Upper lobe of left lung (tissue), 4 donors: Measurements from ENCODE around the gene PPCS.

Experiments used
- POLR2A ChIP-seq, 4 donors: fragments of 450-650 bp; IDR thresholded peaks; one replicate each; pipeline ENCODE4 v1.5.1; 2016 to 2017; ENCODE audit warnings: antibody characterized with exemption in 4 of 4, mild to moderate bottlenecking in 2 of 4
- POLR2AphosphoS5 ChIP-seq, 2 donors: sonication (generic); formaldehyde crosslinking; IDR thresholded peaks; one replicate each; pipeline ENCODE4 v1.5.1; 2017; ENCODE audit warnings: antibody characterized with exemption in 2 of 2
- TF ChIP-seq, protein P1 (sequence below), 6 experiments: fragments of 450-650 bp in 4 of 6; fragments of 200-600 bp in 2 of 6; sonication (generic) in 2 of 6; IDR thresholded peaks; one replicate each; pipeline ENCODE4 v1.5.1; 2016 to 2019; ENCODE audit warnings: antibody characterized with exemption in 6 of 6

DNA sequence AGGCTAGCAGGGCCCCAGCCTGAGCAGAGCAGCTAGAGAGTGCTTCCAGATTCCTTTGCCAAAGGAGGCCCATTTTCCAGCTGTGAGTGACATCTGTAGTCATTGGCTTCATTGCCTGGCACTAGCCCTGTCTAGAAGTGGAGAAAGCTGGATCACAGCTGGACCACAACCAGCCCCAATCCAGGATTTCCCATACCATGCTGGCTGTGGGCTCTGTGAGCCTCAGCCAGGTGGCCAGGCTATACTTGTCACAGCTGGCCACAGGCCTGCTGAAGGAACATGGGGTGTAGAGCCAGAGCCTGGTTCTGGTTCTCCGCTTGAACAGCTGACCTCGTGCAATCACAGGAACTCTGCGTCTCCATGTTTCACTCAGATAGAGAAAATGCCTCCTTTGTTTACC, 39.2 kb upstream of the PPCS start:
- no peak for TF ChIP-seq POLR2A (IDR thresholded peaks at IDR 0.05)
- TF ChIP-seq POLR2AphosphoS5 (IDR thresholded peaks at IDR 0.05): no peak
- TF ChIP-seq, protein P1, sequence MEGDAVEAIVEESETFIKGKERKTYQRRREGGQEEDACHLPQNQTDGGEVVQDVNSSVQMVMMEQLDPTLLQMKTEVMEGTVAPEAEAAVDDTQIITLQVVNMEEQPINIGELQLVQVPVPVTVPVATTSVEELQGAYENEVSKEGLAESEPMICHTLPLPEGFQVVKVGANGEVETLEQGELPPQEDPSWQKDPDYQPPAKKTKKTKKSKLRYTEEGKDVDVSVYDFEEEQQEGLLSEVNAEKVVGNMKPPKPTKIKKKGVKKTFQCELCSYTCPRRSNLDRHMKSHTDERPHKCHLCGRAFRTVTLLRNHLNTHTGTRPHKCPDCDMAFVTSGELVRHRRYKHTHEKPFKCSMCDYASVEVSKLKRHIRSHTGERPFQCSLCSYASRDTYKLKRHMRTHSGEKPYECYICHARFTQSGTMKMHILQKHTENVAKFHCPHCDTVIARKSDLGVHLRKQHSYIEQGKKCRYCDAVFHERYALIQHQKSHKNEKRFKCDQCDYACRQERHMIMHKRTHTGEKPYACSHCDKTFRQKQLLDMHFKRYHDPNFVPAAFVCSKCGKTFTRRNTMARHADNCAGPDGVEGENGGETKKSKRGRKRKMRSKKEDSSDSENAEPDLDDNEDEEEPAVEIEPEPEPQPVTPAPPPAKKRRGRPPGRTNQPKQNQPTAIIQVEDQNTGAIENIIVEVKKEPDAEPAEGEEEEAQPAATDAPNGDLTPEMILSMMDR (IDR thresholded peaks at IDR 0.05): no peak
